22Rv1 (cell line): Measurements from ENCODE around the gene CFAP251.

Experiments used
- H3K27ac ChIP-seq: fragments of 450-650 bp; 2 replicates; pipeline ENCODE4 v1.5.1; 2017
- ZFX ChIP-seq: fragments of 450-650 bp; IDR thresholded peaks from 2 replicates; pipeline ENCODE4 v1.6.1; 2017; ENCODE audit warnings: antibody characterized with exemption, borderline replicate concordance
- TF ChIP-seq, protein P1 (sequence below): fragments of 450-650 bp; IDR thresholded peaks from 2 replicates; pipeline ENCODE4 v1.5.1; 2017; ENCODE audit warnings: mild to moderate bottlenecking

CFAP251 gene

DNA sequence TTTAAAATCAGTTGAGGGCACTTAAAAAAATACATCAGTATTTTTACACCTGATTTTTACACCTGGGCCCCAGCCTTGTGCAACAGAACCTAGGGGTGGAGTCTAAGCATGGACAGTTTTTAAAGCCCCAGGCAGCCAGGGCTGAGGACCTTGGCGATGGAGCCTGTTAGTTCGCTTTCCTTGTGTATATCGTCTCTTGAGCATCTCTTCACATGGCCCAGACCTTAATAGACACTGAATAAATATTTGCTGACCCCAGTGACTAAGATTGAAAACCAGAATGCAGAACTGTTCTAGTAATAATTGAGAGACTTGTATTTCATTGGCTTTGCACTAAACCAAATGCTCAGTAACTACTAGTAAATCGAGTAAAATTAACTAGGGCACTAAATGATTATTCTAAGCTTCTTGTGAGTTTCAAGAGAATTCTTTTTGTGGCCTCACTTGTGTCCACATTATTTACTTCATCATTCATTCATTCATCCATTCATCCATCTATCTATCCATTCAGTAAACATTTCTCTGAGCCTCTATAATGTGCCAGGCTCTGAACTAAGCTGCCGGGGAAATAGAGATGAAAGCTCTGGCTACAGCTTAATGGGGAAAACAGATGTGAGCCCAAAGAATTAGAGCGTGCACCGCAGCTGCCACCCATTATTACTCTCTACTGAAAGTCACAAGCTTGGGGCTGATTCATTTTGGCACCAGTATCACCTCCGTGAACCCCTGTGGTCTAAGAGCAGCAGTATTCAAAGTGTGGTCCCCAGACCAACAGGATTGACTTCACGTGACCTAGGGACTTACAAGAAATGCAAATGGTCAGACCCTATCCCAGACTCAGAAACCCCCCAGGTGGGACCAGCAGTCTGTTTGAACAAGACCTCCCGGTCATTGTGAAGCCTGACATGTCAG lies 72.6 kb downstream of the CFAP251 start:
- H3K27ac ChIP-seq: no peak overlapping the region
- TF ChIP-seq, protein P1, sequence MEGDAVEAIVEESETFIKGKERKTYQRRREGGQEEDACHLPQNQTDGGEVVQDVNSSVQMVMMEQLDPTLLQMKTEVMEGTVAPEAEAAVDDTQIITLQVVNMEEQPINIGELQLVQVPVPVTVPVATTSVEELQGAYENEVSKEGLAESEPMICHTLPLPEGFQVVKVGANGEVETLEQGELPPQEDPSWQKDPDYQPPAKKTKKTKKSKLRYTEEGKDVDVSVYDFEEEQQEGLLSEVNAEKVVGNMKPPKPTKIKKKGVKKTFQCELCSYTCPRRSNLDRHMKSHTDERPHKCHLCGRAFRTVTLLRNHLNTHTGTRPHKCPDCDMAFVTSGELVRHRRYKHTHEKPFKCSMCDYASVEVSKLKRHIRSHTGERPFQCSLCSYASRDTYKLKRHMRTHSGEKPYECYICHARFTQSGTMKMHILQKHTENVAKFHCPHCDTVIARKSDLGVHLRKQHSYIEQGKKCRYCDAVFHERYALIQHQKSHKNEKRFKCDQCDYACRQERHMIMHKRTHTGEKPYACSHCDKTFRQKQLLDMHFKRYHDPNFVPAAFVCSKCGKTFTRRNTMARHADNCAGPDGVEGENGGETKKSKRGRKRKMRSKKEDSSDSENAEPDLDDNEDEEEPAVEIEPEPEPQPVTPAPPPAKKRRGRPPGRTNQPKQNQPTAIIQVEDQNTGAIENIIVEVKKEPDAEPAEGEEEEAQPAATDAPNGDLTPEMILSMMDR: no peak
- no peak for TF ChIP-seq ZFX

DNA sequence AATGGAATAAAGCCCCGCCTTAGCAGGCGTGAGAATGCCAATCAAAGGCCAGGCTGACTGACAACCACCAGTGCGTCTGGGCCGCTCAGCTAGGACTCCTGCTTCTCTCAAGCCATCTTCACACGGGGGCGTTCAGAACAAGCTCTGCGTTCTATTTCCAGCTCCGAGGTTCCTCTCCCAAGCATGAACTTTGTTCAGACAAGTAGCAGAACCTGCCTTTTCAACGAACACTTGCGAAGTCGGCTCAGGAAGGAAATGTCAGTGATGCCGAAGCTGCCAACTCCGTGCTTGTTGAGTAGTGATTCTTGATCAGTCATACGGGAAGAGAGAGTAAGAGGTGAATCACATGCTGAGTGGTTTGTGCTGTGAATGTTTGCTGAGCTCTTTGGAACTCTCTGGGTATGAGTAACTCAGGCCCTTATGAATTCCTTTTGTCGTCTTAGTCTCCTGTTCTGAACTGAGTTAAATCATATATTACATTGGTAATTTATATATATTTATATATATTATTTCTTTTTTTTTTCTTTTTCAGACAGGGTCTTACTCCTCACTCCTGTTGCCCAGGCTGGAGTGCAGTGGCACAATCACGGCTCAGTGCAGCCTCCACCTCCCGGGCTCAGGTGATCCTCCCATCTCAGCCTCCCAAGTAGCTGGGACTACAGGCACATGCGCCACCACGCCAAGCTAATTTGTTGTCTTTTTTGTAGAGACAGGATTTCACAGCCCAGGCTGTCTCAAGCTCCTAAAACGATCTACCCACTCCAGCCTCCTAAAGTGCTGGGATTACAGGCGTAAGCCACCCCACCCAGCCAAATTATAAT lies 73.9 kb downstream of the CFAP251 start:
- TF ChIP-seq ZFX: no peak
- TF ChIP-seq, protein P1: no peak
- H3K27ac ChIP-seq: no peak overlapping the region

DNA sequence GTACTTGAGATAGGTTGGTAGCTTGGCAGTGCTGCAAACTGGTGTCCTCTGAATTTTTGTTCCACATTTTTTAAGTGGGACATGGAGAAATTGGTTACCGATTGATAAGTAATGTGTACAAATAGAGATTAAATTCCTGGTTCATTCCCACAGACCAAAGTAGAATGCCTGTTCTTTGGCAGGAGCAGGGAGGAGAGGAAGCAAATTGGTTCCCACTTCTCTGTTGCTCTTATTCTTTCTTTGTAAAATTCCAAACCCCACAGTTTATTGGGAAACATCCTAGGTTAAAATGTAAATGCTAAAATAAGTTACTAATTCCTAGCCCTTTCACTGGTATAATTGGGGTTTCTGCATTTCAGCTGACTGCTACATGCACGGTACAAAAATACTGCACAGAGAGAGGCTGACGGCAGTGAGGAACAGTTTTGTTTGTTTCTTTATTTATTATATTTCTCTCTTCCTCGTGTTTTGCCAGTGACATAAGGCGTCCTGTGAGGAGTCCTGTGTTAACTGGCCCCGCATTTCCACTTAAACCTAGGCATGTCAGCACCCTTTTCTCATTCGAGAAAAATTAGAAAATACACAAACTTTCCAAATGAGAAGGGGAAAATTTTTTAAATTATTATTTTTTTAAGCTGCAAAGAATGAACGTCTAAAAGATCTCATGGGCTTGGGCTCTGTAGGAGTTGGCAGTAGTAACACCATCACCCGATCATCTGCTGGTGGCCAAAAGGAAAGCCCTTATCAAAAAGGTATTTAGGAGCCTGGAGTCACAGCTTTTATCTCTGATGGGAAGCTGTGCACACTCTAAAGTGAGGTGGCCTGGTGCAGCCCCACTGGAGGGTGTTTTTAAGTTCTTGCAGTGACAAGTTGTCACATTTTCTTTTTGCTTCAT lies 77.9 kb downstream of the CFAP251 start:
- H3K27ac ChIP-seq: no peak overlapping the region
- no peak for TF ChIP-seq ZFX
- TF ChIP-seq, protein P1: no peak

DNA sequence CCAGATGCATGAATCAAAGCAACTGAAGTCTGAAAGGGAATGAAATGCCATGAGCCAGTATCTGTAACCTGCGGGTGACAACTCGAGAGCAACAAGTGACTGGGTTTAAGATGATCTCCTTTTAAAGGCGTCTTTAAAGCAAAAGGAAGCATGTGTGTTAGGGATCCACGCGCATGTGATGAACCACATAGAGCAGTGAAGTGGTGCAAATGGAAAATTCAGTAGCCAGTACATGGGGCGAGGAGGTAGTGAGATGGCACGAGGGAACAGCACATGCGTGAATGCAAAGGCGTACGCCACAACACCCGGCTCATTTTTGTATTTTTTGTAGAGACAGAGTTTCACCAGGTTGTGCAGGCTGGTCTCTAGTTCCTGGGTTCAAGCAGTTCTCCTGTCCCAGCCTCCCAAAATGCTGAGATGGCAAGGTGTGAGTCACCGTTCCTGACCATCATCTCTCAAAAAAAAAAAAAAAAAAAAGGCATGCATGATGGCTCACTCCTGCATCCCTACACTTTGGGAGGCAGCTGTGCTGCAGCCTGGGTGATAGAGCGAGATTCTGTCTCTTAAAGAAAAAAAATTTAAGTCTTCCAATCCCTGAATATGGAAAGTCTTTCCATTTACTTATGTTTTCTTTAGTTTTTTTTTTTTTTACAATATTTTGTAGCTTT lies 78.7 kb downstream of the CFAP251 start:
- H3K27ac ChIP-seq: no peak overlapping the region

DNA sequence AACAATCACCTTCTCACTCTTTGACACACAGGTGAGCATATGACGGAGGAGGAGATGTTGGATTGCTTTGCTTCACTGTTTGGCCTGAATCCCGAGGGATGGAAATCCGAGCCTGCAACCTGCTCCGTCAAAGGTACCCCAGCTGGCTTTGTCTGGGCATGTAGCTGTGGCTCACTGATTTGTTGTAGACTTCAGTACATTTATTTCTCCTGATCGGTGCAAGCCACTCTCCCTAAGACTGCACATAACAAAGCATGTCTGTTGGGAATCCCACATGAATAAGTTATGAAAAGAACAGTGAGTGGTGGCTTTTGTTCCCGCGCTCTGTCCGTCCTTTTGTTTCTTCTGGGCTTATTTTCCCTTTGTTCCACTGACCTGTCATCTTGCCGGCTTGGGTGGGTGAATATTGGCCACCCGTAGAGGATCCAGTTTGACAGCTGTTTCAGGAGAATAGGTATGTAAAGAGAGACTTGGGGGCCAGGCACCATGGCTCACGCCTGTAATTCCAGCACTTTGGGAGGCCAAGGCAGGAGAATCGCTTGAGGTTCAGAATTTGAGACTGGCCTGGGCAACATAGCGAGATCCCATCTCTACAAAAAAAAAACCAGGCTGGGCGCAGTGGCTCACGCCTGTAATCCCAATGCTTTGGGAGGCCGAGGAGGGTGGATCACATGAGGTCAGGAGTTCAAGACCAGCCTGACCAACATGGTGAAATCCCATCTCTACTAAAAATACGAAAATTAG lies 83.2 kb downstream of the CFAP251 start:
- TF ChIP-seq, protein P1: no peak
- TF ChIP-seq ZFX: no peak
- H3K27ac ChIP-seq: no peak overlapping the region

More for the DNA sequence above, 78.7 kb downstream of the CFAP251 start:
- TF ChIP-seq, protein P1: no peak
- no peak for TF ChIP-seq ZFX
